ENCODE measurements around the gene MPO.

The MPO gene

DNA sequence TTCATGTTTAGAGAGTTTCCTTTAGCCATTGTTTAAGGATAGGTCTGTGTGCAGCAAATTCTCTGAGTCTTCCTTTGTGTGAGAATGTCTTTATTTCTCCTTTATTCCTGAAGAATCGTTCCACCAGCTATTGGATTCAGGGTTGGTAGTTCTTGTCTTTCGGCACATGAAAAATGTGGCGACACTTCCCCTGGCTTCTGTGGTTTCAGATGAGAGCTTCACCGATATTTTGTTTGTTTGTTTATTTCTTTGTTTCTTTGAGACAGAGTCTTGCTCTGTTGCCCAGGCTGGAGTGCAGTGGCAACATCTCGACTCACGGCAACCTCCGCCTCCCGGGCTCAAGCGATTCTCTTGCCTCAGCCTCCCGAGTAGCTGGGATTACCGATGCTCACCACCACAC, 18.6 kb downstream of the MPO start:
- DNase-seq = no peak

GRCh38 chr17:58254803-58255202, 25.9 kb downstream of the MPO start:
- no peak for DNase-seq

GRCh38 chr17:58253082-58253481, 27.7 kb downstream of the MPO start:
- DNase-seq = no peak

- DNase-seq = no peak
Observed at GRCh38 chr17:58252141-58252540, 28.6 kb downstream of the MPO start.

DNA sequence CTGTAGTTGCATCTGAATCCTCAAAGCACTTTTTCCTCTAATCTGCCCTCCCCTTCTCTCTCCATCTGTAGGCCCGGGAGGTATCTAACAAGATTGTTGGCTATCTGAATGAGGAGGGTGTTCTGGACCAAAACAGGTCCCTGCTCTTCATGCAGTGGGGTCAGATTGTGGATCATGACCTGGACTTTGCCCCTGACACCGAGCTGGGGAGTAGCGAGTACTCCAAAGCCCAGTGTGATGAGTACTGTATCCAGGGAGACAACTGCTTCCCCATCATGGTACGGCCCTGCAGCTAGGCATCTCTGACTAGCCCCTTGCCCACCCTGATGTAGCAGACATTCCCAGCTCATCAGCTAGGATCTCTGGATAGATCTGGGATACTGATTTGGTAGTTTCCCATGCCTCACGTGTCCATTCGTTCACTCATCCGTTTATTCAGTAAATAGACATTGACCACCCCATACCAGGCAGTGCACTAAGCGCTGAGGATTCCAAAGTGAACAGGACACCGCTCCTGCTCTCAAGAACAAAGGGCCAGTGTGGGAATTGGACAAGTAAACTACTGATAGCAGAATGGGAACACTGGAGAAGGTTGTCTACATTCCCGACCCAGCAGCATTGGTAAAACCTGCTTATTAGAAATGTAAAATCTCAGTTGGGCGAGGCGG, 30.3 kb downstream of the MPO start:
- no peak for DNase-seq

DNA sequence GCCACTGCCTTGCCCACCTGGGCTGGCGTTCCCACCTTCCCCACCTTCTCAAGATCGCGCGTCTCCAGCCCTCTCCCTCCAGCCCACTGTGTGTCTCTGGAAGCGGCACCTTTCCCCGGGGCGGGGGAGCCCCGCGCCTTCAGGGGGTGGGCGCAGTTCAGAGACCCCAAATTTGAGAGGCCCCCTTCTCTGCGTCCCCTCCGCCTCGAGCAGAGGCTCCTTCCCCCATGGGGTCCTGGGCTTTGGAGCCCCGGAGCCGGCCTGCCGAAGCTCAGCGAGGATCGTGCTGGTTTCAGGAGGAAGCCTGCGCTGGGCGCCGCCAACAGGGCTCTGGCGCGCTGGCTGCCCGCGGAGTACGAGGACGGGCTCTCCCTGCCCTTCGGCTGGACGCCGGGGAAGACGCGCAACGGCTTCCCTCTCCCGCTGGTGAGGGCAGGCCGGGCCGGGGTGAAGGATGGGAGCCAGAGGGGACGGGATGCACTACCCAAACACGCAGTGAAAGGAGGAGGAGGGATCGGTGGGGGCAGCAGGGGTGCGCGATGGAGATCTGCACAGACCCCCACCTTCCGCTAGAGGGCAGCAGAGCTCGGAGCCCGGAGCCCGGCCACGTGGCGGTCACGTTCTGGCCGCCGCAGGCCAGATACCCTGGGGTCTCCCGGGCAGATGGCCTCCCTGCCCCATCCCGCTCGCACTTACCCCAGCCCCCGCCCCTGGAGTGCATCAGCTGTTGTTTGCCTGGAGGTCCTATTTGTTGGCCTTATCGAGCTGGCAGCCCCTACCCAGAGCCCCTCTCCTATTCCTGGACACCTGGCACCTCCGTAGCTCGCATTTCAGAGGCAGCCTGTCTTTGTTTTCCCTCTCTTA, 31.2 kb downstream of the MPO start:
- DNase-seq = peak; percentile 83

GRCh38 chr17:58248955-58249269, 31.8 kb downstream of the MPO start:
- DNase-seq = no peak

DNA sequence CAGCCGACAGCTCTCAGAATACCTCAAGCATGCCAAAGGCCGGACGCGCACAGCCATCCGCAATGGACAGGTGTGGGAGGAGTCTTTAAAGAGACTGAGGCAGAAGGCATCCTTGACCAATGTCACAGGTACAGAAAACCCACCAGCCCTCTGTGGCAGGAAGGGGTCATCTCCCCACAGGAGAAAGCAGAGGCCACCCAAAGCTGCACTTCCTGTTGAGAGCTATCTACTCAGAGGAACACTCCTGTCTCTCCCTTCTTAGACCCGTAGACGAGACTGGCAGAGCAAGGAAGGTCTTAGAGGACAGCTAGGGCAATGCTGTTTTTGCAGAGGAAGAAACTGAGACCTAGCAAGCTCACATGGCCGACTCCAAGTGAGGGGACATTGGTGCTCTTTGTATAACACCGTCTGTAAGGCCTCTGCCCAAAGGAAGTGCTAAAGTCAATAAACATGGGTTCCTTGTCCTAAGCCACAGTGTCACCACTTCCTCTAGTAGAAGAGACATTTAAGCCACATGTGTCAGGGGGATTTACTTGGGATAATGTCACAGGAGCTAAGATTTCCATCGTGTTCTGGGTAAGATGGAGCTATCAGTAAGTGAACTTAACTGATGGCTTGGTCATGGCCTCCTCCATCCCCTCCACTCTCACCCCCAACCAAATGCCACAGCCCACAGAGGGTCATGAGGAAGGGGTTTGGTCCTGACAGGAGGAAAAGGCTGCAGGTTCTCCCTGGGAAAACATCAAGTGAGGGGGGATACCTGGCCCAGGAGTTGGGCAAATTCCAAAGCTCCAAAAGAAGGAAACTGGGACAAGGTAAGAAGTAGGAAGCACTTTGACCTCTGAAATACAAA, 33.0 kb downstream of the MPO start:
- DNase-seq = no peak

GRCh38 chr17:58246781-58247180, 34.0 kb downstream of the MPO start:
- DNase-seq = no peak

DNA sequence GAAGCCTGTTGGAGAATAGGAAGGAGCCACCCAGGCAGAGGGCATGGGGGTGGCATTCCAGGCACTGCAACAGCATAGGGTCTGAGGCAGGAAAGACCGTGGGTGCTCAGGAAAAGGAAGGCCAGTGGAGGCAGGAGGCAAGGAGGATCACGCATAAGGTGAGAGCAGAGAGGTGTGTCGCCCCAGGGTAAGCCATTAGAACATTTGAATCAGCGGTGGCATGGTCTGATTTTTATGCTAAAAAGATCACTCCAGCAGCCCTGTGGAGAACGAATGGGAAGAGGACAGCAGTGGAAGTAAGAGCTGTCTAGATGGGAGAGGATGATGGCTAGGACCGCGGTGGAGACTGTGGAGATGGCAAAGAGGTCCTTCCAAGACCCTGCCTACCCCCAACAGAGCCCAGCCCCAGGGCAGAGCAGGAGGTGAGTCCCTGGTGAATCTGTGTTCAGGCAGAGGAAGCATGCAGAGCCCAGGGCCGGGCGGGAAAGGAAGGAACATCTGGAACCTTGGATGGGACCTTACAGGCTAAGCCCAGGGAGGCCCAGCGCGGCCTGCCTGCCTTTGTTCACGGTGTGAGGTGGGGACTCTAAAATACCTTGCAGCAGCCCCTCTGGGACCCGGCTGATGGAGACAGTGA, 34.5 kb downstream of the MPO start:
- no peak for DNase-seq

- no peak for DNase-seq
Observed at GRCh38 chr17:58245428-58246103, 35.2 kb downstream of the MPO start.

DNA sequence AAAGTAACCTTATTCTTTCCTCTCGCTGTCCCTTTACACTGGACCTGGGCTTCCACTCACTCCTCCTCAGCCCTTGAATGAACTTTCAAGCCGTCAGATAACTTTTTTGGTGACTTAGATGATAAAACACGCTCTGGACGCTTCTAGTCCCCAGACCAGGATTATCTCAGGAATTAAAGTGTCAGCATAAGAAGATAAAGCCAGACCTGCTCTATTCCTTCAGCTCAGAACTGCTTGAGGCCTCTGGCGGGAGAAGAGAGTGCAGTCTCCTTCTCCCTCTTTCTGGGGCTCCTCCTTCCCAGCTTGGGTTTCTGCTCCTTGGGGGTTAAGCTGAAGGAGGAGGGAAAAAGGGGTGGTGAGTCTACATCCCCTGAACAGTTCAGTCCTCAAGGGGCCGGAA, 35.8 kb downstream of the MPO start:
- no peak for DNase-seq

DNA sequence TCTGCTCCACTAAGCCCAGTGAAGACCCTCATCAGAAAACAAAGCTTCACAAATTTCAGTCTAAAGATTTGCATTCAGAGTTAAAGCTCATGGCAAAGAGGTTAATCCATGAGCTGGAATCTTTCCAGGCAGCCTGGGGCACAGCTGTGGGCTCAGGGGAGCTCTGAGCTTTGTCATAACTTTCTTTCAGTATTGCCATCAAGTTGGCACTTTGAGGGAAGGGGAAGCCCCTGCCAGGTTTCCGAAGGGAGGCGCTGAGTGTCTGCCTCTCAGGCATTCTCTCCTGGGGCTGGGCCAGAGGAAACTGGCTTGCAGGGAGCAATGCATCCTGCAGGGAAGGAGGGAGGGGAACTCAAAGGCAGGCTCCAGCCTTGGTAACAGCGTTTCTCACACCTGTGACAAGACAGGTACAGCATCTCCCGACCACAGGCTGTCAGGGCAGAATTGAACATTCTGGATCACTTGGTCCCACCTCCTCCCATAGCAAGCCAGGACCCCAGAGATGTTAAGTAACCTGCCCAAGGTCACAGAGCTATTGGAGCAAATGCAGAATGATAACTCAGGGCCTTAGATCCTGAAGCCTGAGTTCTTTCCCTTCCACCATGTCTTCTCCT, 38.5 kb downstream of the MPO start:
- DNase-seq = no peak

DNA sequence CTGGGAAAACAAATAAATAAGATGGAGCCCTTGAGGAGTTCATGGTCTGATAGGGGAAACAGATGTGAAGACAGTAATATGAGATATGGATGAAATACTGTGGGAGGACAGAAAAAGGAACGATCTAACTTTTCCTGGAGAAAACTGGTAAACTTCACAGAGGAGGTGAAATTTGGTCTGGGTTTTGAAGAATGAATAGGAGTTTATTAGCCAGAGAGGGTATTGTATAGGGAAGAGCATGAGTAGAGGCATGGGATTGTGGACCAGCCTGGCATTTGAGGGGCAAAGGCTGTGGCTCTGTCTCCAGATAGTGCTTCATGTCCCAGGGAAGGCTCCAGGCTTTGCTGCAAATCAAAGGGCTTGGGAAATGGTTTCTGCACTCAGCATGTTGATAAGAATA, 40.7 kb downstream of the MPO start:
- DNase-seq = no peak

DNA sequence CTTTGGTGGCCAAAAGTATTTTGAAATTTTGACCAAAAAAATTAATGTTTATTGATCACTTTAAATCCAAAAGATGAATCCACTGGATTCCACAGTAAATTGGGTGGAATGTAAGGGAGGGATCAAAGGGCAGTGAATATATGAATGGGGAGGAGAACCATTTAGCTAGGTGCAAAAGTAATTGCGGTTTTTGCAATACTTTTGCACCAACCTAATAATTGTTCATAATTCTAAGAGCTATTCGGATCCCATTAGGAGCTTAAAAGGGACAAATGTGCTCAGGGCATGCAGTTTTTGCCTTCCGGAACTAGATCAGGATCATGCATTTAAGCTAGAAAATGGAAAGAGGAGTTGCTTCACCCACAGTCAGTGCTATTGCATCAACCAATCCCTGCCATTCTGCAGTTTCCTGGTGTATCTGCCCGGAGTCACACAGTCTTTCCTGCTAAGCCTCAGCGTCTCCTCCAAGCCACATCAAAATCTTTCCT, 42.5 kb downstream of the MPO start, which contains the start of gene LPO:
TSS of gene LPO (plus strand) at position 438 of the 488 bp plus-strand sequence. CDS start 4,396 bp downstream, outside the sequence.
- DNase-seq = no peak

- DNase-seq = no peak
Observed at GRCh38 chr17:58236394-58236793, 44.3 kb downstream of the MPO start.

GRCh38 chr17:58235821-58236220, 44.9 kb downstream of the MPO start:
- no peak for DNase-seq

- DNase-seq = no peak
Observed at GRCh38 chr17:58234512-58234911, 46.2 kb downstream of the MPO start.

DNA sequence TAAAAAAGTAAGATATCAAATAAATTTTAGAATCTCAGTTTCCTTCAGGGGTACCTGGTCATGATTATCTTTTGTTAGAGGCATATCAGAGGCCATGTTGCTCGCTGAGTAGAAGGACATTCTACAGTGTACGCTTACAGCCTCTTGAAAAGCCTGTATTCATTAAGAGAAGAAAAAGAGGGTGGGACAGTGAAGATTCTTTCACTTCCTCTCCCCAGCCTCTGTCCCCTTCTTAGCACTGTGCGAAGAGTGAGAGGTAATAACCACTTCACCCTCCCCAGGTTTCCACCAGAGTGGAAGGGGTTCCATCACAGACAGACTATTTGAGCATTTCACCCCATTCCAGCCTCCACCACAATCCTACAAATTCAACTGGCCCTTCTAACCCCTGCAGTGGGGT, 47.2 kb downstream of the MPO start:
- DNase-seq = no peak

DNA sequence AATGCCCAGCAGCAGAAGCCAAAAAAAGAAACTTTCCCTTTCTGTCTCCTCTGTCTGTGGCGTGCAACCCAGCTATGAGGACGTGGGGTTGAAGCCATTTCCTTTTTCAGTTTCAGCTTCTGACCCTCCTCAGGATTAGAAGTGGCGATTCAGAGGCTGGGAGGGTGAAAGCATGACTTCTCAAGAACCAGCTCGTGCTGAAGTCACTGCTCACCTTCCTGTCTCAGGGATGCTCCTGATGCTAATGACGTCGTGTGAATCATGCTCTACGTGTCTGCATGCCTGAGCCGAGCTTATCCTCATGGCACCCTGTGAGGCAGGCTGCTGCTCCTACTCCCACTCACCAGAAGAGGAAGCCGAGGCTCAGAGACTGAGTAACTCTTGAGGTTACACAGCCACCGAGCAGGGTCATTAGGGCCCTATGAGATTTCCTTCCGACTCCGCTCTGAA, 48.0 kb downstream of the MPO start:
- DNase-seq = no peak

- no peak for DNase-seq
Observed at GRCh38 chr17:58231641-58232040, 49.1 kb downstream of the MPO start.

- no peak for DNase-seq
Observed at GRCh38 chr17:58229881-58230280, 50.9 kb downstream of the MPO start.

Data from activated naive CD4-positive, alpha-beta T cell treated with Interleukin-2 at 50 U/mL for 16 hours (primary cell).